ENCODE results near the gene CDK4.
A peak's percentile ranks its signal among the peaks of the same experiment; 100 is the strongest.

DNA sequence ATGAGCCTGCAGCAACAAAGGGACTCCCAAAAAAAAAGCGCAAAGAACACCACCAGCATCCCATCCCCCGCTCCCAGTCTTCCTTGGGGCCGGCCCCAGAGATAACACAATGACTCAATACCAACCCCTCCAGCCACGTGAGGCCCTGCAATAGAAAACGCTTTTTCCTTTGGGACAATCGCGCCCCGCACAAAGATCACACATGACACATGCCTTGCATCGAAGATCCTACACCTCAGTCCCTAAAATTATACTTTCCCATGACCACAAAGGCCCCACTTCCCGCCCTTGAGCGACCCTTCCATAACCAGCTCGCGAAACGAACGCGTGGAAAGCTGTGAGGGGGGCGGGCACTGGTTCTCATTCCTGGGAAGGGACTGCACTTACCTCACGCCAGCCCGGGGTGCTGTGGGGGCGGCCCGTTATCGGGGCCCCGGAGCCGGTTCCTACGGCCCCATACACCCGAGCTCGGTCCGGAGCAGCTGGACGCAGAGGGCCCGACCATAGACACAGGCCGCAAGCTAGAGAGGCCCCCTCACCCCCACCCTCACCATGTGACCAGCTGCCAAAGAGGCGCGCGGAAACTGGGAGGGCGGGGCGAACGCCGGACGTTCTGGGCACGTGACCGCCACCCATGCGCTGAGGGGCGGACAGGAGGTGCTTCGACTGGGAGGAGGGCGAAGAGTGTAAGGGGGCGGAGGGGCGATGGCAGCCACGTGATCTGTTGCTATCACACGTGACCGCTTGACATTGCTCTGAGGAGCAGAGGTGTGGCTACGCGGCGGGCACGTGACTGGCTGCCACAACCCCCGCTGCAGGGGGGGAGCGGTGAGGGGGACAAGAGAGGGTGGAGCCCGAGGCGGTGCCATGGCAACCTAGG is at the start of gene CDK4:
- TF ChIP-seq, protein P1, sequence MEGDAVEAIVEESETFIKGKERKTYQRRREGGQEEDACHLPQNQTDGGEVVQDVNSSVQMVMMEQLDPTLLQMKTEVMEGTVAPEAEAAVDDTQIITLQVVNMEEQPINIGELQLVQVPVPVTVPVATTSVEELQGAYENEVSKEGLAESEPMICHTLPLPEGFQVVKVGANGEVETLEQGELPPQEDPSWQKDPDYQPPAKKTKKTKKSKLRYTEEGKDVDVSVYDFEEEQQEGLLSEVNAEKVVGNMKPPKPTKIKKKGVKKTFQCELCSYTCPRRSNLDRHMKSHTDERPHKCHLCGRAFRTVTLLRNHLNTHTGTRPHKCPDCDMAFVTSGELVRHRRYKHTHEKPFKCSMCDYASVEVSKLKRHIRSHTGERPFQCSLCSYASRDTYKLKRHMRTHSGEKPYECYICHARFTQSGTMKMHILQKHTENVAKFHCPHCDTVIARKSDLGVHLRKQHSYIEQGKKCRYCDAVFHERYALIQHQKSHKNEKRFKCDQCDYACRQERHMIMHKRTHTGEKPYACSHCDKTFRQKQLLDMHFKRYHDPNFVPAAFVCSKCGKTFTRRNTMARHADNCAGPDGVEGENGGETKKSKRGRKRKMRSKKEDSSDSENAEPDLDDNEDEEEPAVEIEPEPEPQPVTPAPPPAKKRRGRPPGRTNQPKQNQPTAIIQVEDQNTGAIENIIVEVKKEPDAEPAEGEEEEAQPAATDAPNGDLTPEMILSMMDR (IDR thresholded peaks at IDR 0.05): peak in 2 of 6 experiments; percentile 3 to 35
- peak in 3 of 4 donors; percentile 58 to 78 (median 65) for TF ChIP-seq POLR2A (IDR thresholded peaks at IDR 0.05)

Data from esophagus squamous epithelium (tissue), 4 donors.